B cell (primary cell): Measurements from ENCODE around the gene HIRA.

Experiments
- CTCF ChIP-seq: fragments of 200-600 bp; IDR thresholded peaks from one replicate; pipeline ENCODE4 v1.8.0; 2022; ENCODE audit warnings: antibody characterized with exemption, mild to moderate bottlenecking
- EZH2 ChIP-seq: IDR thresholded peaks from 2 replicates; pipeline ENCODE4 v1.6.1; 2012; ENCODE audit warnings: borderline replicate concordance, low read depth, mild to moderate bottlenecking, moderate library complexity, low read length; ENCODE audit not compliant: insufficient read depth, poor library complexity, severe bottlenecking

GRCh38 chr22:19337137-19337536 lies 94.4 kb downstream of the HIRA start:
- no peak for TF ChIP-seq CTCF
- no peak for TF ChIP-seq EZH2
